GM12878 (cell line): ENCODE measurements around the gene ADAM23. TPM values are rescaled to one million over a fixed set of nuclear protein-coding genes. Genes with fewer than 3 reads are reported as not detected.
A peak's percentile ranks its signal among the peaks of the same experiment; 100 is the strongest.

Experiments used
- ASH2L ChIP-seq: fragments of 300-600, 200-600 bp; sonication (generic); IDR thresholded peaks from 2 replicates; pipeline ENCODE4 v1.6.1; 2017; ENCODE audit warnings: low read depth, mild to moderate bottlenecking, borderline replicate concordance
- CBX5 ChIP-seq: sonication (generic); IDR thresholded peaks from 2 replicates; pipeline ENCODE4 v1.6.1; 2016; ENCODE audit warnings: low read depth, moderate library complexity, mild to moderate bottlenecking, inconsistent platforms
- CREB1 ChIP-seq: IDR thresholded peaks from 2 replicates; pipeline ENCODE4 v1.6.1; 2012; ENCODE audit warnings: low read depth, mild to moderate bottlenecking, inconsistent platforms
- E2F4 ChIP-seq: IDR thresholded peaks from 2 replicates; pipeline ENCODE4 v1.6.1; 2012; ENCODE audit warnings: low read depth, low read length, improper control_type of control experiment
- HDAC2 ChIP-seq: fragments of 200-600 bp; sonication (generic); IDR thresholded peaks from 2 replicates; pipeline ENCODE4 v1.6.1; 2017
- JUNB ChIP-seq: IDR thresholded peaks from 2 replicates; pipeline ENCODE4 v1.6.1; 2016; ENCODE audit warnings: antibody characterized with exemption, mild to moderate bottlenecking
- KDM1A ChIP-seq: fragments of 200-600 bp; sonication (generic); IDR thresholded peaks from 2 replicates; pipeline ENCODE4 v1.6.1; 2016; ENCODE audit warnings: borderline replicate concordance
- KLF5 ChIP-seq: fragments of 450-650 bp; IDR thresholded peaks from 2 replicates; pipeline ENCODE4 v1.6.1; 2014; ENCODE audit warnings: mild to moderate bottlenecking; ENCODE audit not compliant: partially characterized antibody
- MAX ChIP-seq: IDR thresholded peaks from 2 replicates; pipeline ENCODE4 v1.6.1; 2012; ENCODE audit warnings: low read depth, low read length, improper control_type of control experiment
- MEF2B ChIP-seq: fragments of 450-650 bp; IDR thresholded peaks from 2 replicates; pipeline ENCODE4 v1.6.1; 2018; ENCODE audit warnings: mild to moderate bottlenecking, moderate library complexity; ENCODE audit not compliant: partially characterized antibody, poor library complexity, severe bottlenecking
- MTA2 ChIP-seq: fragments of 450-650 bp; IDR thresholded peaks from 2 replicates; pipeline ENCODE4 v1.6.1; 2016; ENCODE audit warnings: low read depth, mild to moderate bottlenecking, moderate library complexity
- MYC ChIP-seq: IDR thresholded peaks from 2 replicates; pipeline ENCODE4 v1.6.1; 2011; ENCODE audit warnings: mild to moderate bottlenecking, low read length, moderate library complexity, inconsistent platforms; ENCODE audit not compliant: insufficient read depth, insufficient replicate concordance, insufficient read length, severe bottlenecking
- NFIC ChIP-seq: IDR thresholded peaks from 2 replicates; pipeline ENCODE4 v1.6.1; 2012; ENCODE audit warnings: low read depth, mild to moderate bottlenecking, inconsistent platforms, low read length, moderate library complexity
- POLR2AphosphoS2 ChIP-seq: IDR thresholded peaks from 2 replicates; pipeline ENCODE4 v1.6.1; 2011; ENCODE audit warnings: low read depth, mild to moderate bottlenecking, low read length, improper control_type of control experiment, moderate library complexity
- RB1 ChIP-seq: fragments of 450-650 bp; formaldehyde crosslinking; IDR thresholded peaks from 2 replicates; pipeline ENCODE4 v1.6.1; 2017; ENCODE audit warnings: mild to moderate bottlenecking, borderline replicate concordance
- RBBP5 ChIP-seq: fragments of 200-600 bp; sonication (generic); conservative IDR thresholded peaks from 2 replicates; pipeline ENCODE4 v1.6.1; 2016
- RELB ChIP-seq: fragments of 450-650 bp; IDR thresholded peaks from 2 replicates; pipeline ENCODE4 v1.6.1; 2017; ENCODE audit warnings: low read depth, mild to moderate bottlenecking, moderate library complexity
- REST ChIP-seq: IDR thresholded peaks from 2 replicates; pipeline ENCODE4 v1.6.1; 2012; ENCODE audit warnings: mild to moderate bottlenecking, low read depth, low read length
- SREBF1 ChIP-seq: IDR thresholded peaks from 2 replicates; pipeline ENCODE4 v1.6.1; 2012; ENCODE audit warnings: mild to moderate bottlenecking, low read length
- SUZ12 ChIP-seq: fragments of 200-600 bp; sonication (generic); IDR thresholded peaks from one replicate; pipeline ENCODE4 v1.6.1; 2018; ENCODE audit warnings: antibody characterized with exemption, mild to moderate bottlenecking; ENCODE audit not compliant: unreplicated experiment
- ZBTB11 ChIP-seq: fragments of 450-650 bp; formaldehyde crosslinking; IDR thresholded peaks from 2 replicates; pipeline ENCODE4 v1.5.0; 2022; ENCODE audit warnings: mild to moderate bottlenecking, missing genetic modification characterization
- ZNF24 ChIP-seq: fragments of 450-650 bp; IDR thresholded peaks from 2 replicates; pipeline ENCODE4 v1.6.1; 2017; ENCODE audit warnings: antibody characterized with exemption, mild to moderate bottlenecking
- polyA plus RNA-seq, 11 experiments: library from polyadenylated mRNA; depleted of rRNA in 4 of 11; unstranded in 6 of 11; stranded (reverse) in 5 of 11; fragments of >200 nt; fragmentation: Nextera tagmentation in 4 of 11; fragmentation: Illumina TruSeq in 1 of 11; extraction: Ambion mirVana in 4 of 11; extraction: Trizol in 1 of 11; gene quantifications; 1 replicate in 1 of 11; 2 replicates in 10 of 11; pipeline versions ENCODE4 v1.2.1 to v1.2.3, GENCODE V29; 2011 to 2016; ENCODE audit warnings: inconsistent platforms in 2 of 11, missing spikeins in 2 of 11, low read depth in 1 of 11
- total RNA-seq, 4 experiments: library from RNA; depleted of rRNA in 3 of 4; stranded (reverse); fragments of >200 nt in 3 of 4; fragmentation: Illumina TruSeq in 1 of 4; extraction: Trizol in 1 of 4; gene quantifications; 2 replicates each; pipeline versions ENCODE4 v1.2.1 to v1.2.3, GENCODE V29; 2013 to 2021

The ADAM23 gene
- total and polyA plus RNA-seq, 10 of the 15 experiments (the other 5 are each of a cell fraction or from before 2014, with no cell fraction given): 5.7 to 41.8 (median 15.6) TPM

- TF ChIP-seq E2F4 (no peak), KDM1A (no peak), MYC (no peak), HDAC2 (no peak), KLF5 (no peak), RB1 (no peak), NFIC (peak; percentile 97), CBX5 (0 out of 2 replicates have a peak, but pooled peaks have one; percentile 74), SREBF1 (no peak), MAX (no peak), JUNB (peak; percentile 67), MTA2 (peak; percentile 95), SUZ12 (no peak), MEF2B (no peak), RELB (peak; percentile 94), REST (no peak), POLR2AphosphoS2 (no peak), CREB1 (no peak), ZNF24 (no peak), ASH2L (no peak), ZBTB11 (no peak), RBBP5 (no peak)
Observed at GRCh38 chr2:206457188-206457634, 13.9 kb downstream of the ADAM23 start (continued).
